Epithelial cell of proximal tubule (primary cell): ENCODE measurements around the gene VSX1. TPM values are rescaled to one million over a fixed set of nuclear protein-coding genes. Genes with fewer than 3 reads are reported as not detected.

Source experiments
- DNase-seq: peaks from one replicate; pipeline ENCODE4 v3.0.0-alpha.2; 2011; ENCODE audit warnings: low read depth
- H3K4me3 ChIP-seq: 2 replicates; pipeline ENCODE4 v1.5.1; 2011; ENCODE audit warnings: low read depth, mild to moderate bottlenecking, low read length
- CTCF ChIP-seq: conservative IDR thresholded peaks from 2 replicates; pipeline ENCODE4 v1.5.1; 2012; ENCODE audit warnings: low read depth, mild to moderate bottlenecking, low read length
- total RNA-seq: library from RNA; depleted of rRNA; stranded (reverse); fragments of >200 nt; gene quantifications from 2 replicates; pipeline ENCODE4 v1.2.3, GENCODE V29; 2015

VSX1 gene
- total RNA-seq, 1 donor from 2014 or later: not detected

- TF ChIP-seq CTCF: no peak
- no peak for DNase-seq
Observed at GRCh38 chr20:25100914-25101313, 19.0 kb upstream of the VSX1 start.

DNA sequence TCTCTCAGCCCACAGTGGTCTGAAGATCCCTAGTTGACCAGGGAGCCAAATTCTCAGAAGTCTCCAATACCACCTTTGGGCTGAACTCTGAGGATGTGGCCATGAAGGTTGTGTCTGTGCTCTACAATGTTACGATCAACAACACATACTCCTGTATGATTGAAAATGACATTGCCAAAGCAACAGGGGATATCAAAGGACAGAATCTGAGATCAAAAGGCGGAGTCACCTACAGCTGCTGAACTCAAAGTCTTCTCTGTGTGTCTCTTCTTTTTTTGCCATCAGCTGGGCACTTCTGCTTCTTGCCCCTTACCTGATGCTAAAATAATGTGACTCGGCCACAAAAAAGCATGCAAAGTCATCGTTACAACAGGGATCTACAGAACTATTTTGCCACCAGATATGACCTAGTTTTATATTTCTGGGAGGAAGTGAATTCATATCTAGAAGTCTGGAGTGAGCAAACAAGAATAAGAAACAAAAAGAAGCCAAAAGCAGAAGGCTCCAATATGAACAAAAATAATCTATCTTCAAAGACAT, 17.7 kb upstream of the VSX1 start:
- H3K4me3 ChIP-seq: no peak overlapping the region
- no peak for DNase-seq
- TF ChIP-seq CTCF: no peak

More at GRCh38 chr20:25100914-25101313, 19.0 kb upstream of the VSX1 start:
- no peak overlapping the region for H3K4me3 ChIP-seq

GRCh38 chr20:25097498-25097897, 15.6 kb upstream of the VSX1 start:
- no peak overlapping the region for H3K4me3 ChIP-seq
- no peak for TF ChIP-seq CTCF
- DNase-seq: no peak

- no peak for TF ChIP-seq CTCF
- H3K4me3 ChIP-seq: no peak overlapping the region
Observed at GRCh38 chr20:25090492-25091429, 8.8 kb upstream of the VSX1 start.

GRCh38 chr20:25089662-25090061, 7.7 kb upstream of the VSX1 start:
- TF ChIP-seq CTCF: no peak
- no peak overlapping the region for H3K4me3 ChIP-seq
- no peak for DNase-seq

More at GRCh38 chr20:25090492-25091429, 8.8 kb upstream of the VSX1 start:
- DNase-seq: no peak

- no peak overlapping the region for H3K4me3 ChIP-seq
- no peak for DNase-seq
- TF ChIP-seq CTCF: no peak
Observed at GRCh38 chr20:25089096-25089495, 7.2 kb upstream of the VSX1 start.
